Panc1 (cell line): ENCODE results near the gene PAK6. TPM values are rescaled to one million over a fixed set of nuclear protein-coding genes. Genes with fewer than 3 reads are reported as not detected.

Experiments used
- ATAC-seq: fragments of 200-7000 bp; cut with Tn5 transposase; 2 replicates; pipeline ENCODE4 v1.9.1; 2020; ENCODE audit warnings: mild to moderate bottlenecking, moderate library complexity
- BruUV-seq: library from RNA; stranded (reverse); fragments of 400-500 nt; replicated peaks from 2 replicates; lab custom pipeline; 2021; lab: Mats Ljungman, UMichigan
- CTCF ChIA-PET: fragments of 300-600 bp; sonication (Branson Sonifier 250); formaldehyde crosslinking; loops from one replicate; lab custom pipeline; 2022; ENCODE audit warnings: antibody characterized with exemption; lab: Charles Lee
- POLR2A ChIA-PET: fragments of 300-600 bp; sonication (Branson Sonifier 250); formaldehyde crosslinking; loops from one replicate; lab custom pipeline; 2022; ENCODE audit warnings: antibody characterized with exemption; lab: Charles Lee
- DNase-seq: peaks from one replicate; pipeline ENCODE4 v3.0.0-alpha.2; 2010; ENCODE audit warnings: low read depth, low spot score
- H3K27ac ChIP-seq: 2 replicates; pipeline ENCODE4 v1.5.1; 2011; ENCODE audit warnings: mild to moderate bottlenecking, low read length, inconsistent platforms
- H3K27me3 ChIP-seq: fragments of 200-500 bp; sonication (Bioruptor generic); 2 replicates; pipeline ENCODE4 v1.6.0; 2014; ENCODE audit warnings: low read length, inconsistent platforms; ENCODE audit not compliant: control insufficient read depth, insufficient read depth
- H3K36me3 ChIP-seq: fragments of 200-500 bp; sonication (Bioruptor generic); 2 replicates; pipeline ENCODE4 v1.5.1; 2014; ENCODE audit warnings: inconsistent platforms, mild to moderate bottlenecking, low read length, moderate library complexity; ENCODE audit not compliant: control insufficient read depth, insufficient read depth
- H3K4me1 ChIP-seq: 2 replicates; pipeline ENCODE4 v1.5.1; 2011; ENCODE audit warnings: inconsistent platforms, mild to moderate bottlenecking, low read length, moderate library complexity; ENCODE audit not compliant: control insufficient read depth, insufficient read depth
- H3K4me3 ChIP-seq, 2 experiments: 2 replicates each; pipeline ENCODE4 v1.5.1; 2011 to 2012; ENCODE audit warnings: low read depth in 2 of 2, low read length in 2 of 2, mild to moderate bottlenecking in 2 of 2, inconsistent platforms in 1 of 2, moderate library complexity in 1 of 2
- H3K9me3 ChIP-seq: fragments of 200-500 bp; sonication (Bioruptor generic); 2 replicates; pipeline ENCODE4 v1.5.1; 2014; ENCODE audit warnings: low read depth, mild to moderate bottlenecking, inconsistent platforms, low read length, moderate library complexity; ENCODE audit not compliant: control insufficient read depth, insufficient read depth
- POLR2AphosphoS5 ChIP-seq: IDR thresholded peaks from 2 replicates; pipeline ENCODE4 v1.6.1; 2012; ENCODE audit warnings: mild to moderate bottlenecking, low read depth, low read length, moderate library complexity
- REST ChIP-seq, 2 experiments: IDR thresholded peaks; 2 replicates each; pipeline ENCODE4 v1.6.1; 2011 to 2012; ENCODE audit warnings: low read depth in 2 of 2, control low read depth in 1 of 2, low read length in 1 of 2, mild to moderate bottlenecking in 1 of 2, moderate library complexity in 1 of 2; ENCODE audit not compliant: insufficient read depth in 1 of 2
- SIN3A ChIP-seq: IDR thresholded peaks from 2 replicates; pipeline ENCODE4 v1.6.1; 2012; ENCODE audit warnings: low read depth, mild to moderate bottlenecking, low read length, moderate library complexity, borderline replicate concordance; ENCODE audit not compliant: insufficient read depth
- TCF7L2 ChIP-seq: IDR thresholded peaks from 2 replicates; pipeline ENCODE4 v1.6.1; 2011; ENCODE audit warnings: mild to moderate bottlenecking, low read depth, low read length, inconsistent platforms
- in situ Hi-C: cut with HindIII; loops from 2 replicates; pipeline ENCODE4 v1.10.0; 2016; ENCODE audit warnings: low sequenced_read_pairs, low pct_unique_long_range_greater_than_20kb
- intact Hi-C: fragments of 100-400 bp; cut with micrococcal nuclease; formaldehyde crosslinking; loops from one replicate; pipeline ENCODE4 v1.10.0; 2022; ENCODE audit not compliant: unreplicated experiment
- total RNA-seq: library from RNA; stranded (reverse); gene quantifications from one replicate; pipeline ENCODE4 v1.2.1, GENCODE V29; 2021; ENCODE audit not compliant: unreplicated experiment
- TF ChIP-seq, protein P1 (sequence below): fragments of 450-650 bp; IDR thresholded peaks from 2 replicates; pipeline ENCODE4 v1.5.1; 2017; ENCODE audit warnings: mild to moderate bottlenecking

PAK6 gene
- total RNA-seq, 1 experiment from 2014 or later: 6.3 TPM

GRCh38 chr15:40263024-40263754 lies 24.3 kb downstream of the PAK6 start:
- in situ Hi-C loops: loop anchor here (5.0 kb wide), 1 partner anchor 46 kb away; no protein-coding TSS in a partner anchor
- CTCF ChIA-PET: interaction anchor here (1.5 kb wide), 1 partner anchor 11 kb away, joined by 3 read pairs; no protein-coding TSS in a partner anchor
- Histone ChIP-seq H3K27ac (no peak overlapping the region), H3K27me3 (no peaks in the 10 kb centered on the region), H3K4me3 (no peak overlapping the region), H3K36me3 (no peaks in the 10 kb centered on the region), H3K4me1 (peaks cover 33% of the 10 kb centered on the region), H3K9me3 (no peaks in the 10 kb centered on the region)
- ATAC-seq: no peak
- DNase-seq: no peak
- intact Hi-C loops: no loop called here
- POLR2A ChIA-PET: no interaction called here
- TF ChIP-seq TCF7L2 (no peak), POLR2AphosphoS5 (no peak), SIN3A (no peak), REST (IDR thresholded peaks at IDR 0.05; ENCODE audit: insufficient read depth in 1 of 2, low read depth in 2 of 2, low read length in 1 of 2) (no peak)
- TF ChIP-seq, protein P1, sequence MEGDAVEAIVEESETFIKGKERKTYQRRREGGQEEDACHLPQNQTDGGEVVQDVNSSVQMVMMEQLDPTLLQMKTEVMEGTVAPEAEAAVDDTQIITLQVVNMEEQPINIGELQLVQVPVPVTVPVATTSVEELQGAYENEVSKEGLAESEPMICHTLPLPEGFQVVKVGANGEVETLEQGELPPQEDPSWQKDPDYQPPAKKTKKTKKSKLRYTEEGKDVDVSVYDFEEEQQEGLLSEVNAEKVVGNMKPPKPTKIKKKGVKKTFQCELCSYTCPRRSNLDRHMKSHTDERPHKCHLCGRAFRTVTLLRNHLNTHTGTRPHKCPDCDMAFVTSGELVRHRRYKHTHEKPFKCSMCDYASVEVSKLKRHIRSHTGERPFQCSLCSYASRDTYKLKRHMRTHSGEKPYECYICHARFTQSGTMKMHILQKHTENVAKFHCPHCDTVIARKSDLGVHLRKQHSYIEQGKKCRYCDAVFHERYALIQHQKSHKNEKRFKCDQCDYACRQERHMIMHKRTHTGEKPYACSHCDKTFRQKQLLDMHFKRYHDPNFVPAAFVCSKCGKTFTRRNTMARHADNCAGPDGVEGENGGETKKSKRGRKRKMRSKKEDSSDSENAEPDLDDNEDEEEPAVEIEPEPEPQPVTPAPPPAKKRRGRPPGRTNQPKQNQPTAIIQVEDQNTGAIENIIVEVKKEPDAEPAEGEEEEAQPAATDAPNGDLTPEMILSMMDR: no peak
- BruUV-seq: no TSS peak

DNA sequence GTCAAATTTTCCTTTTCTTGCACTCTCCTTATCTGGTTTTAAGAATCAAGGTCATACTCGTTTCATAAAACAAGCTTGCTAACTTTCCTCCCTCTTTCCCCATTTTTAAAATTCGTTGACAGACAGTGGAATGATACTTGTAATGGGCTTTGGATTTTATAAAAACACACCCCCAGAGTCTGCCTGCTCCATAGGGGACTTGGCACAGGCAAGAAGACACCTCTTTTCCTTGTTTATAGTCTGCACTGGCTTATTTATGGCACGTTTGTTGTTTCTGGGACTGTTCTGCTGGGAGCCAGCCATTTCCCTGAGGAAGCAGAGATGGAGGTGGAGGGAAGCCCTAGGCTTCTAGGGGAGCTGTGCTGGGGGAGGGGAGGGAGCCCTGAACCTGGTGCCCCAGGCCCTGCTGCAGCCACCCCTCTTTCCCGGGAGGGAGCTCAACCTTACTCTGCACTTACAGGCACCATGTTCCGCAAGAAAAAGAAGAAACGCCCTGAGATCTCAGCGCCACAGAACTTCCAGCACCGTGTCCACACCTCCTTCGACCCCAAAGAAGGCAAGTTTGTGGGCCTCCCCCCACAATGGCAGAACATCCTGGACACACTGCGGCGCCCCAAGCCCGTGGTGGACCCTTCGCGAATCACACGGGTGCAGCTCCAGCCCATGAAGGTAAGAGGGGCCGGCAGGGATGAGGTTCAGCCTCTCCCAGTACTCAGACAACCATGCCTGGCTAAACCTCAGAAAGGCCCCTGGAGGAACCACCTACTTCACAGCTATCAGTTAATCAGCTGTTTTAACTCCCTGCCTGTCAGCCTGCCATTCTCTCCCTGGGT lies 25.7 kb downstream of the PAK6 start:
- intact Hi-C loops (no loop called here), in situ Hi-C loops (loop anchor here (5.0 kb wide), 1 partner anchor 47 kb away; no protein-coding TSS in a partner anchor)
- Histone ChIP-seq H3K27me3 (no peaks in the 10 kb centered on the region), H3K4me3 (no peak overlapping the region), H3K4me1 (peaks cover 23% of the 10 kb centered on the region), H3K27ac (no peak overlapping the region), H3K36me3 (no peaks in the 10 kb centered on the region), H3K9me3 (no peaks in the 10 kb centered on the region)
- no peak for ATAC-seq
- TF ChIP-seq POLR2AphosphoS5 (no peak), REST (IDR thresholded peaks at IDR 0.05; ENCODE audit: insufficient read depth in 1 of 2, low read depth in 2 of 2, low read length in 1 of 2) (no peak), SIN3A (no peak), TCF7L2 (no peak)
- TF ChIP-seq, protein P1: no peak
- BruUV-seq: no TSS peak
- DNase-seq: no peak
- POLR2A ChIA-PET: interaction anchor here (0.6 to 0.7 kb wide), 3 partner anchors 77 to 1251 kb away, joined by 3 to 6 read pairs (median 5); no protein-coding TSS in a partner anchor
- CTCF ChIA-PET: interaction anchor here (0.8 to 1.4 kb wide), 2 partner anchors 9 to 47 kb away, joined by 4 to 7 read pairs; no protein-coding TSS in a partner anchor
